Keratinocyte (primary cell): ENCODE measurements around the gene DGLUCY.
"Not testable (repeated sequence)": the region's sequence is repeated elsewhere in the genome, so short reads cannot be mapped to it uniquely, and the experiment has no call there.

Experiments
- CTCF ChIP-seq, 3 experiments: IDR thresholded peaks in 1 of 3; conservative IDR thresholded peaks in 1 of 3; optimal IDR thresholded peaks in 1 of 3; 2 replicates in 2 of 3; 3 replicates in 1 of 3; pipeline versions ENCODE3 to v1.5.1; 2011; ENCODE audit warnings: low read length in 3 of 3, mild to moderate bottlenecking in 3 of 3, moderate library complexity in 2 of 3, control low read depth in 1 of 3, inconsistent platforms in 1 of 3; ENCODE audit not compliant: insufficient read depth in 2 of 3; ENCODE audit errors: extremely low read depth in 1 of 3
- EZH2 ChIP-seq: IDR thresholded peaks from one replicate; pipeline ENCODE4 v1.6.1; 2012; ENCODE audit warnings: inconsistent platforms, mild to moderate bottlenecking, low read length, moderate library complexity

- TF ChIP-seq CTCF (optimal IDR thresholded peaks at IDR 0.05 in 1 of 3, IDR thresholded peaks at IDR 0.05 in 1 of 3, conservative IDR thresholded peaks at IDR 0.05 in 1 of 3; ENCODE audit: extremely low read depth in 1 of 3, insufficient read depth in 2 of 3, low read length in 3 of 3); EZH2: not testable (repeated sequence)
These were observed 42.3 kb downstream of the DGLUCY start for GRCh38 chr14:91156142-91156666.
